WTC11 (cell line): ENCODE measurements around the gene DRD2. TPM values are rescaled to one million over a fixed set of nuclear protein-coding genes. Genes with fewer than 3 reads are reported as not detected.

ENCODE experiments used
- ATAC-seq: fragments of 200-7000 bp; cut with Tn5 transposase; 2 replicates; pipeline ENCODE4 v1.10.0; 2021; ENCODE audit warnings: mild to moderate bottlenecking, moderate library complexity
- CTCF ChIA-PET: fragments of 300-600 bp; sonication (Branson Sonifier 250); formaldehyde crosslinking; loops from one replicate; lab custom pipeline; 2021; ENCODE audit warnings: antibody characterized with exemption; lab: Charles Lee
- POLR2A ChIA-PET: fragments of 350-600 bp; sonication (Branson Sonifier 250); formaldehyde crosslinking; loops from one replicate; lab custom pipeline; 2021; ENCODE audit warnings: antibody characterized with exemption; lab: Charles Lee
- DNase-seq: peaks from one replicate; pipeline ENCODE4 v3.0.0; 2021; ENCODE audit warnings: low spot score
- H3K27ac Mint-ChIP-seq: 2 replicates; pipeline ENCODE4 v1.8.0; 2021; ENCODE audit warnings: mixed read lengths
- H3K27me3 Mint-ChIP-seq: 2 replicates; pipeline ENCODE4 v1.8.0; 2021; ENCODE audit warnings: low read depth, mild to moderate bottlenecking, moderate library complexity, mixed read lengths
- H3K36me3 Mint-ChIP-seq: 2 replicates; pipeline ENCODE4 v1.8.0; 2021; ENCODE audit warnings: mixed read lengths
- H3K4me1 Mint-ChIP-seq: 2 replicates; pipeline ENCODE4 v1.8.0; 2022; ENCODE audit warnings: mixed read lengths
- H3K4me3 Mint-ChIP-seq: 2 replicates; pipeline ENCODE4 v1.8.0; 2021; ENCODE audit warnings: mild to moderate bottlenecking, moderate library complexity, mixed read lengths
- H3K9me3 Mint-ChIP-seq: 2 replicates; pipeline ENCODE4 v1.8.0; 2021; ENCODE audit warnings: mixed read lengths
- ARID4B ChIP-seq: sonication (generic); formaldehyde crosslinking; IDR thresholded peaks from 2 replicates; pipeline ENCODE4 v1.8.0; 2023; ENCODE audit warnings: missing genetic modification reagents, mild to moderate bottlenecking, borderline replicate concordance
- CREB1 ChIP-seq: sonication (generic); formaldehyde crosslinking; IDR thresholded peaks from 2 replicates; pipeline ENCODE4 v1.8.0; 2023; ENCODE audit warnings: mild to moderate bottlenecking, missing genetic modification reagents
- ETV6 ChIP-seq: sonication (generic); formaldehyde crosslinking; IDR thresholded peaks from 2 replicates; pipeline ENCODE4 v1.8.1; 2022; ENCODE audit warnings: mild to moderate bottlenecking, missing genetic modification reagents
- NFYB ChIP-seq: sonication (generic); formaldehyde crosslinking; conservative IDR thresholded peaks from 2 replicates; pipeline ENCODE4 v1.8.0; 2022; ENCODE audit warnings: low read depth, missing genetic modification reagents
- NR1H2 ChIP-seq: sonication (generic); formaldehyde crosslinking; IDR thresholded peaks from 2 replicates; pipeline ENCODE4 v1.9.0; 2021; ENCODE audit warnings: mild to moderate bottlenecking, moderate library complexity, missing genetic modification reagents
- OVOL2 ChIP-seq: fragments of 250-450 bp; sonication (Bioruptor Pico); IDR thresholded peaks from 2 replicates; pipeline ENCODE4 v1.9.0; 2021; ENCODE audit warnings: mild to moderate bottlenecking, borderline replicate concordance
- RELA ChIP-seq: sonication (generic); formaldehyde crosslinking; IDR thresholded peaks from 2 replicates; pipeline ENCODE4 v1.8.1; 2022; ENCODE audit warnings: missing genetic modification reagents, mild to moderate bottlenecking, borderline replicate concordance
- RORB ChIP-seq: fragments of 250-450 bp; sonication (Bioruptor Pico); IDR thresholded peaks from 2 replicates; pipeline ENCODE4 v1.9.0; 2021; ENCODE audit warnings: mild to moderate bottlenecking
- TCF7 ChIP-seq: sonication (generic); formaldehyde crosslinking; IDR thresholded peaks from 2 replicates; pipeline ENCODE4 v1.8.0; 2022; ENCODE audit warnings: mild to moderate bottlenecking, low read depth, missing genetic modification reagents, moderate library complexity
- USF2 ChIP-seq: sonication (generic); formaldehyde crosslinking; IDR thresholded peaks from 2 replicates; pipeline ENCODE4 v1.8.1; 2023; ENCODE audit warnings: mild to moderate bottlenecking, missing genetic modification reagents, moderate library complexity
- ZNF121 ChIP-seq: sonication (generic); formaldehyde crosslinking; IDR thresholded peaks from 2 replicates; pipeline ENCODE4 v1.8.0; 2023; ENCODE audit warnings: missing genetic modification reagents
- ZNF416 ChIP-seq: fragments of 250-450 bp; sonication (Bioruptor Pico); IDR thresholded peaks from 2 replicates; pipeline ENCODE4 v1.9.0; 2021; ENCODE audit warnings: mild to moderate bottlenecking, inconsistent platforms
- ZNF423 ChIP-seq: fragments of 250-450 bp; sonication (Bioruptor Pico); IDR thresholded peaks from 2 replicates; pipeline ENCODE4 v2.1.2; 2022; ENCODE audit warnings: mild to moderate bottlenecking, moderate library complexity
- total RNA-seq: library from RNA; stranded (reverse); gene quantifications from 3 replicates; pipeline ENCODE4 v1.2.3, GENCODE V29; 2021
- TF ChIP-seq, protein P1 (sequence below): sonication (generic); formaldehyde crosslinking; conservative IDR thresholded peaks from 2 replicates; pipeline ENCODE4 v1.8.1; 2023; ENCODE audit warnings: mild to moderate bottlenecking, low read depth, missing genetic modification reagents, moderate library complexity
- TF ChIP-seq, protein P2 (sequence below): sonication (generic); formaldehyde crosslinking; IDR thresholded peaks from 2 replicates; pipeline ENCODE4 v1.8.1; 2023; ENCODE audit warnings: mild to moderate bottlenecking, missing genetic modification reagents, borderline replicate concordance
- TF ChIP-seq, protein P3 (sequence below): sonication (generic); formaldehyde crosslinking; IDR thresholded peaks from 2 replicates; pipeline ENCODE4 v1.8.1; 2023; ENCODE audit warnings: mild to moderate bottlenecking, missing genetic modification reagents, moderate library complexity
- TF ChIP-seq, protein P4 (sequence below): sonication (generic); formaldehyde crosslinking; IDR thresholded peaks from 2 replicates; pipeline ENCODE4 v1.8.1; 2023; ENCODE audit warnings: mild to moderate bottlenecking, missing genetic modification reagents
- TF ChIP-seq, protein P5 (sequence below): fragments of 250-450 bp; sonication (Bioruptor Pico); IDR thresholded peaks from 2 replicates; pipeline ENCODE4 v1.9.0; 2021; ENCODE audit warnings: mild to moderate bottlenecking

The DRD2 gene
- total RNA-seq, 1 experiment from 2014 or later = 0.20 TPM

- no peaks in the 10 kb centered on the region for H3K9me3 Mint-ChIP-seq
- no peaks in the 10 kb centered on the region for H3K36me3 Mint-ChIP-seq
- no peak for DNase-seq
- no peak overlapping the region for H3K4me3 Mint-ChIP-seq
- no peaks in the 10 kb centered on the region for H3K27me3 Mint-ChIP-seq
- ChIA-PET POLR2A (no interaction called here), CTCF (no interaction called here)
- H3K4me1 Mint-ChIP-seq = no peaks in the 10 kb centered on the region
- no peak overlapping the region for H3K27ac Mint-ChIP-seq
- TF ChIP-seq, protein P1, sequence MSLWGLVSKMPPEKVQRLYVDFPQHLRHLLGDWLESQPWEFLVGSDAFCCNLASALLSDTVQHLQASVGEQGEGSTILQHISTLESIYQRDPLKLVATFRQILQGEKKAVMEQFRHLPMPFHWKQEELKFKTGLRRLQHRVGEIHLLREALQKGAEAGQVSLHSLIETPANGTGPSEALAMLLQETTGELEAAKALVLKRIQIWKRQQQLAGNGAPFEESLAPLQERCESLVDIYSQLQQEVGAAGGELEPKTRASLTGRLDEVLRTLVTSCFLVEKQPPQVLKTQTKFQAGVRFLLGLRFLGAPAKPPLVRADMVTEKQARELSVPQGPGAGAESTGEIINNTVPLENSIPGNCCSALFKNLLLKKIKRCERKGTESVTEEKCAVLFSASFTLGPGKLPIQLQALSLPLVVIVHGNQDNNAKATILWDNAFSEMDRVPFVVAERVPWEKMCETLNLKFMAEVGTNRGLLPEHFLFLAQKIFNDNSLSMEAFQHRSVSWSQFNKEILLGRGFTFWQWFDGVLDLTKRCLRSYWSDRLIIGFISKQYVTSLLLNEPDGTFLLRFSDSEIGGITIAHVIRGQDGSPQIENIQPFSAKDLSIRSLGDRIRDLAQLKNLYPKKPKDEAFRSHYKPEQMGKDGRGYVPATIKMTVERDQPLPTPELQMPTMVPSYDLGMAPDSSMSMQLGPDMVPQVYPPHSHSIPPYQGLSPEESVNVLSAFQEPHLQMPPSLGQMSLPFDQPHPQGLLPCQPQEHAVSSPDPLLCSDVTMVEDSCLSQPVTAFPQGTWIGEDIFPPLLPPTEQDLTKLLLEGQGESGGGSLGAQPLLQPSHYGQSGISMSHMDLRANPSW (CRISPR knock-in tag) = no peak
- TF ChIP-seq ZNF416 (no peak), ZNF121 (CRISPR knock-in tag) (no peak), ZNF423 (CRISPR knock-in tag) (no peak), OVOL2 (CRISPR knock-in tag) (no peak), RELA (CRISPR knock-in tag) (no peak)
- TF ChIP-seq, protein P2, sequence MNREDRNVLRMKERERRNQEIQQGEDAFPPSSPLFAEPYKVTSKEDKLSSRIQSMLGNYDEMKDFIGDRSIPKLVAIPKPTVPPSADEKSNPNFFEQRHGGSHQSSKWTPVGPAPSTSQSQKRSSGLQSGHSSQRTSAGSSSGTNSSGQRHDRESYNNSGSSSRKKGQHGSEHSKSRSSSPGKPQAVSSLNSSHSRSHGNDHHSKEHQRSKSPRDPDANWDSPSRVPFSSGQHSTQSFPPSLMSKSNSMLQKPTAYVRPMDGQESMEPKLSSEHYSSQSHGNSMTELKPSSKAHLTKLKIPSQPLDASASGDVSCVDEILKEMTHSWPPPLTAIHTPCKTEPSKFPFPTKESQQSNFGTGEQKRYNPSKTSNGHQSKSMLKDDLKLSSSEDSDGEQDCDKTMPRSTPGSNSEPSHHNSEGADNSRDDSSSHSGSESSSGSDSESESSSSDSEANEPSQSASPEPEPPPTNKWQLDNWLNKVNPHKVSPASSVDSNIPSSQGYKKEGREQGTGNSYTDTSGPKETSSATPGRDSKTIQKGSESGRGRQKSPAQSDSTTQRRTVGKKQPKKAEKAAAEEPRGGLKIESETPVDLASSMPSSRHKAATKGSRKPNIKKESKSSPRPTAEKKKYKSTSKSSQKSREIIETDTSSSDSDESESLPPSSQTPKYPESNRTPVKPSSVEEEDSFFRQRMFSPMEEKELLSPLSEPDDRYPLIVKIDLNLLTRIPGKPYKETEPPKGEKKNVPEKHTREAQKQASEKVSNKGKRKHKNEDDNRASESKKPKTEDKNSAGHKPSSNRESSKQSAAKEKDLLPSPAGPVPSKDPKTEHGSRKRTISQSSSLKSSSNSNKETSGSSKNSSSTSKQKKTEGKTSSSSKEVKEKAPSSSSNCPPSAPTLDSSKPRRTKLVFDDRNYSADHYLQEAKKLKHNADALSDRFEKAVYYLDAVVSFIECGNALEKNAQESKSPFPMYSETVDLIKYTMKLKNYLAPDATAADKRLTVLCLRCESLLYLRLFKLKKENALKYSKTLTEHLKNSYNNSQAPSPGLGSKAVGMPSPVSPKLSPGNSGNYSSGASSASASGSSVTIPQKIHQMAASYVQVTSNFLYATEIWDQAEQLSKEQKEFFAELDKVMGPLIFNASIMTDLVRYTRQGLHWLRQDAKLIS (CRISPR knock-in tag) = no peak
- ATAC-seq = no peak
Measured at GRCh38 chr11:113440816-113441215, 34.4 kb downstream of the DRD2 start.

DNA sequence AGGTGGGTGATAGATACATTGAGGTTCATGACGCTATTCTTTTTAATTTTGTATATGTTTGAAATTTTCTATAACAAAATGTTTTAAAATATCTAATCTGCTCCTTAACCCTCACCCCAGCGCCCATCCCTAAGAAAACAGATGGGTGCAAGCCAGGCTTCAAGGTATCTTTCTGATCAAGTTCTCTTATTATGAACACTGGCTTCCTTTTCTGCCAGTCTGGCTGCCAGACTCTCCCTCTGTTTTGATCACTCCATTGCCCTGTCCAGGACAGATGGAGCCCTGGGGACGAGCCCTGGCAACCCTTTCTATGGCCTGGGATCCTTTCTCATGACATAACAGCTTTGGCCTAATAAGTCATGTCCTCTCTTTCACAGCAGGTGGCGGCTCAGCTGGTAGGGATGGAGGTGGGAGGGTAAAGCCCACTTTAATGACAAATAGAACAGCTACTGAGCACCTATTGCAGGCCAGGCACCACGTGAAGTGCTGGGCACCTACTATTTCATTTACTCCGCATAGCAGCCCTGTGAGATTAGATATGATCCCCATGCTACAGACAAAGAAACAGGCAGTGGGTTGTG, 38.4 kb downstream of the DRD2 start:
- POLR2A ChIA-PET = no interaction called here
- H3K27me3 Mint-ChIP-seq = peaks cover 4% of the 10 kb centered on the region; the same call in 1 of the 2 replicates
- ATAC-seq (no peak), DNase-seq (no peak)
- no peaks in the 10 kb centered on the region for H3K36me3 Mint-ChIP-seq
- H3K9me3 Mint-ChIP-seq = no peaks in the 10 kb centered on the region
- peaks cover 11% of the 10 kb centered on the region for H3K4me1 Mint-ChIP-seq
- CTCF ChIA-PET = no interaction called here
- no peak overlapping the region for H3K4me3 Mint-ChIP-seq
- no peak overlapping the region for H3K27ac Mint-ChIP-seq
- TF ChIP-seq ZNF416 (no peak), NR1H2 (CRISPR knock-in tag) (no peak), RORB (CRISPR knock-in tag) (no peak), ETV6 (CRISPR knock-in tag) (no peak), CREB1 (CRISPR knock-in tag) (no peak), USF2 (CRISPR knock-in tag) (no peak), TCF7 (CRISPR knock-in tag) (no peak), ARID4B (CRISPR knock-in tag) (no peak), NFYB (CRISPR knock-in tag) (no peak)
- TF ChIP-seq, protein P3, sequence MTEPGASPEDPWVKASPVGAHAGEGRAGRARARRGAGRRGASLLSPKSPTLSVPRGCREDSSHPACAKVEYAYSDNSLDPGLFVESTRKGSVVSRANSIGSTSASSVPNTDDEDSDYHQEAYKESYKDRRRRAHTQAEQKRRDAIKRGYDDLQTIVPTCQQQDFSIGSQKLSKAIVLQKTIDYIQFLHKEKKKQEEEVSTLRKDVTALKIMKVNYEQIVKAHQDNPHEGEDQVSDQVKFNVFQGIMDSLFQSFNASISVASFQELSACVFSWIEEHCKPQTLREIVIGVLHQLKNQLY (CRISPR knock-in tag) = no peak
- TF ChIP-seq, protein P4, sequence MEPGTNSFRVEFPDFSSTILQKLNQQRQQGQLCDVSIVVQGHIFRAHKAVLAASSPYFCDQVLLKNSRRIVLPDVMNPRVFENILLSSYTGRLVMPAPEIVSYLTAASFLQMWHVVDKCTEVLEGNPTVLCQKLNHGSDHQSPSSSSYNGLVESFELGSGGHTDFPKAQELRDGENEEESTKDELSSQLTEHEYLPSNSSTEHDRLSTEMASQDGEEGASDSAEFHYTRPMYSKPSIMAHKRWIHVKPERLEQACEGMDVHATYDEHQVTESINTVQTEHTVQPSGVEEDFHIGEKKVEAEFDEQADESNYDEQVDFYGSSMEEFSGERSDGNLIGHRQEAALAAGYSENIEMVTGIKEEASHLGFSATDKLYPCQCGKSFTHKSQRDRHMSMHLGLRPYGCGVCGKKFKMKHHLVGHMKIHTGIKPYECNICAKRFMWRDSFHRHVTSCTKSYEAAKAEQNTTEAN (CRISPR knock-in tag) = no peak
- TF ChIP-seq, protein P5, sequence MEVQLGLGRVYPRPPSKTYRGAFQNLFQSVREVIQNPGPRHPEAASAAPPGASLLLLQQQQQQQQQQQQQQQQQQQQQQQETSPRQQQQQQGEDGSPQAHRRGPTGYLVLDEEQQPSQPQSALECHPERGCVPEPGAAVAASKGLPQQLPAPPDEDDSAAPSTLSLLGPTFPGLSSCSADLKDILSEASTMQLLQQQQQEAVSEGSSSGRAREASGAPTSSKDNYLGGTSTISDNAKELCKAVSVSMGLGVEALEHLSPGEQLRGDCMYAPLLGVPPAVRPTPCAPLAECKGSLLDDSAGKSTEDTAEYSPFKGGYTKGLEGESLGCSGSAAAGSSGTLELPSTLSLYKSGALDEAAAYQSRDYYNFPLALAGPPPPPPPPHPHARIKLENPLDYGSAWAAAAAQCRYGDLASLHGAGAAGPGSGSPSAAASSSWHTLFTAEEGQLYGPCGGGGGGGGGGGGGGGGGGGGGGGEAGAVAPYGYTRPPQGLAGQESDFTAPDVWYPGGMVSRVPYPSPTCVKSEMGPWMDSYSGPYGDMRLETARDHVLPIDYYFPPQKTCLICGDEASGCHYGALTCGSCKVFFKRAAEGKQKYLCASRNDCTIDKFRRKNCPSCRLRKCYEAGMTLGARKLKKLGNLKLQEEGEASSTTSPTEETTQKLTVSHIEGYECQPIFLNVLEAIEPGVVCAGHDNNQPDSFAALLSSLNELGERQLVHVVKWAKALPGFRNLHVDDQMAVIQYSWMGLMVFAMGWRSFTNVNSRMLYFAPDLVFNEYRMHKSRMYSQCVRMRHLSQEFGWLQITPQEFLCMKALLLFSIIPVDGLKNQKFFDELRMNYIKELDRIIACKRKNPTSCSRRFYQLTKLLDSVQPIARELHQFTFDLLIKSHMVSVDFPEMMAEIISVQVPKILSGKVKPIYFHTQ (CRISPR knock-in tag) = no peak
